Lung (tissue), 12 donors: ENCODE measurements around the gene RSBN1. TPM values are rescaled to one million over a fixed set of nuclear protein-coding genes. Genes with fewer than 3 reads are reported as not detected.

Experiments used
- ATAC-seq: fragments of 200-7000 bp; cut with Tn5 transposase; one replicate; pipeline ENCODE4 v1.9.1; 2020; ENCODE audit warnings: moderate number of reproducible peaks; ENCODE audit not compliant: insufficient read depth, low FRiP score
- DNase-seq, 3 donors: peaks; one replicate each; pipeline ENCODE4 v3.0.0-alpha.2; 2013 to 2017
- H3K27ac ChIP-seq, 2 donors: one replicate each; pipeline ENCODE4 v1.5.1; 2013; ENCODE audit warnings: mild to moderate bottlenecking in 2 of 2, moderate library complexity in 2 of 2, control low read depth in 1 of 2, inconsistent platforms in 1 of 2, low read depth in 1 of 2, low read length in 1 of 2
- H3K27me3 ChIP-seq, 3 donors: one replicate each; pipeline ENCODE4 v1.5.1; 2013; ENCODE audit warnings: low read length in 2 of 3; ENCODE audit not compliant: control insufficient read depth in 3 of 3, insufficient read depth in 3 of 3
- H3K36me3 ChIP-seq, 4 donors: one replicate each; pipeline ENCODE4 v1.5.1; 2013; ENCODE audit warnings: low read length in 4 of 4, mild to moderate bottlenecking in 1 of 4, moderate library complexity in 1 of 4; ENCODE audit not compliant: control insufficient read depth in 4 of 4, insufficient read depth in 4 of 4
- H3K4me1 ChIP-seq, 5 donors: one replicate each; pipeline ENCODE4 v1.5.1; 2013; ENCODE audit warnings: low read length in 5 of 5, mild to moderate bottlenecking in 2 of 5, moderate library complexity in 1 of 5; ENCODE audit not compliant: control insufficient read depth in 5 of 5, insufficient read depth in 5 of 5
- H3K4me3 ChIP-seq: one replicate; pipeline ENCODE4 v1.5.1; 2013; ENCODE audit warnings: mild to moderate bottlenecking, control low read depth, moderate library complexity
- H3K9ac ChIP-seq, 2 donors: one replicate each; pipeline ENCODE4 v1.5.1; 2013; ENCODE audit warnings: low read length in 2 of 2, control low read depth in 1 of 2; ENCODE audit not compliant: insufficient read depth in 1 of 2
- H3K9me3 ChIP-seq, 4 donors: one replicate each; pipeline ENCODE4 v1.5.1; 2013; ENCODE audit warnings: low read length in 3 of 4, mild to moderate bottlenecking in 1 of 4, moderate library complexity in 1 of 4; ENCODE audit not compliant: control insufficient read depth in 4 of 4, insufficient read depth in 3 of 4
- CTCF ChIP-seq: IDR thresholded peaks from 2 replicates; pipeline ENCODE4 v1.5.1; 2012; ENCODE audit warnings: mild to moderate bottlenecking; ENCODE audit errors: control extremely low read depth, extremely low read depth
- WGBS, 2 donors: extraction: QIAGEN DNeasy Blood & Tissue Kit; methylation state at CpG; one replicate each; pipeline ENCODE4 v1.1.7; 2013; 5-methylcytosine and 5-hydroxymethylcytosine counted together
- polyA plus RNA-seq, 2 donors: library from polyadenylated mRNA; stranded (reverse); fragments of 200-250 nt; gene quantifications; one replicate each; pipeline ENCODE4 v1.2.1, GENCODE V29; 2013
- total RNA-seq, 2 donors: library from RNA; depleted of rRNA in 1 of 2; stranded (reverse); fragments of >200 nt in 1 of 2; gene quantifications; one replicate each; pipeline ENCODE4 v1.2.1, GENCODE V29; 2014 to 2021
- donor health status: control.
- donor health status: control.
- donor health status: Bipolar disorder and iron deficiency.
- donor health status: healthy.
- donor health status: DM: yes; HTN: yes; CAD: no.

Gene RSBN1
- total and polyA plus RNA-seq, 4 donors = 4.4 to 39.0 (median 12.5) TPM

- no peak for TF ChIP-seq CTCF
- ATAC-seq = no peak
- DNase-seq = no peak
- H3K9me3 ChIP-seq = no peaks in the 10 kb centered on the region
- H3K36me3 ChIP-seq = no peaks in the 10 kb centered on the region
- H3K27ac ChIP-seq = no peak overlapping the region
- H3K9ac ChIP-seq = no peak overlapping the region
- WGBS, 2 donors = 100% methylated on average over 1 of the region's 1 CpG
- H3K27me3 ChIP-seq = no peaks in the 10 kb centered on the region
- no peak overlapping the region for H3K4me3 ChIP-seq
- no peaks in the 10 kb centered on the region for H3K4me1 ChIP-seq
Measured at GRCh38 chr1:113836534-113836933, 24.3 kb upstream of the RSBN1 start.

- H3K4me1 ChIP-seq = no peaks in the 10 kb centered on the region
- H3K9me3 ChIP-seq = no peaks in the 10 kb centered on the region
- no peak overlapping the region for H3K9ac ChIP-seq
- DNase-seq = peak in 2 of 3 donors; percentile 80 to 81
- WGBS, 2 donors = 19 to 24% methylated on average over 4 of the region's 4 CpGs
- H3K4me3 ChIP-seq = no peak overlapping the region
- ATAC-seq = no peak
- H3K27ac ChIP-seq = no peak overlapping the region
- no peaks in the 10 kb centered on the region for H3K36me3 ChIP-seq
- H3K27me3 ChIP-seq = peaks cover 0 to 3% (median 0%) of the 10 kb centered on the region in 3 donors
- TF ChIP-seq CTCF = peak; percentile 30
Measured at GRCh38 chr1:113835686-113836290, 23.5 kb upstream of the RSBN1 start.

GRCh38 chr1:113834716-113835115 lies 22.4 kb upstream of the RSBN1 start:
- DNase-seq = no peak
- no peak for ATAC-seq
- no peaks in the 10 kb centered on the region for H3K36me3 ChIP-seq
- WGBS, 2 donors = 97 to 98% methylated on average over 2 of the region's 2 CpGs
- no peak overlapping the region for H3K27ac ChIP-seq
- TF ChIP-seq CTCF = no peak
- H3K27me3 ChIP-seq = peaks cover 0 to 3% (median 0%) of the 10 kb centered on the region in 3 donors
- H3K4me3 ChIP-seq = no peak overlapping the region
- H3K9ac ChIP-seq = no peak overlapping the region
- H3K4me1 ChIP-seq = no peaks in the 10 kb centered on the region
- no peaks in the 10 kb centered on the region for H3K9me3 ChIP-seq

- H3K27me3 ChIP-seq = peaks cover 0 to 4% (median 3%) of the 10 kb centered on the region in 3 donors
- 77 to 85% methylated on average over 3 of the region's 3 CpGs for WGBS, 2 donors
- H3K36me3 ChIP-seq = peaks cover 0 to 6% (median 0%) of the 10 kb centered on the region in 4 donors
- H3K9me3 ChIP-seq = no peaks in the 10 kb centered on the region
- no peak overlapping the region for H3K9ac ChIP-seq
- no peaks in the 10 kb centered on the region for H3K4me1 ChIP-seq
- no peak for TF ChIP-seq CTCF
- no peak overlapping the region for H3K27ac ChIP-seq
- DNase-seq (no peak), ATAC-seq (no peak)
- no peak overlapping the region for H3K4me3 ChIP-seq
Measured at GRCh38 chr1:113830039-113830438, 17.8 kb upstream of the RSBN1 start.
